NB4 (cell line): ENCODE measurements around the gene ZFYVE16.

Experiments
- POLR2A ChIP-seq: IDR thresholded peaks from 2 replicates; pipeline ENCODE4 v1.6.1; 2011; ENCODE audit warnings: mild to moderate bottlenecking; ENCODE audit not compliant: insufficient read length; ENCODE audit errors: extremely low read depth
- TF ChIP-seq, protein P1 (sequence below): IDR thresholded peaks from one replicate; pipeline ENCODE4 v1.5.1; 2012; ENCODE audit warnings: low read depth, low read length
- TF ChIP-seq, protein P2 (sequence below): IDR thresholded peaks from 2 replicates; pipeline ENCODE4 v1.6.1; 2011; ENCODE audit warnings: low read depth, low read length

- no peak for TF ChIP-seq POLR2A
- TF ChIP-seq, protein P1, sequence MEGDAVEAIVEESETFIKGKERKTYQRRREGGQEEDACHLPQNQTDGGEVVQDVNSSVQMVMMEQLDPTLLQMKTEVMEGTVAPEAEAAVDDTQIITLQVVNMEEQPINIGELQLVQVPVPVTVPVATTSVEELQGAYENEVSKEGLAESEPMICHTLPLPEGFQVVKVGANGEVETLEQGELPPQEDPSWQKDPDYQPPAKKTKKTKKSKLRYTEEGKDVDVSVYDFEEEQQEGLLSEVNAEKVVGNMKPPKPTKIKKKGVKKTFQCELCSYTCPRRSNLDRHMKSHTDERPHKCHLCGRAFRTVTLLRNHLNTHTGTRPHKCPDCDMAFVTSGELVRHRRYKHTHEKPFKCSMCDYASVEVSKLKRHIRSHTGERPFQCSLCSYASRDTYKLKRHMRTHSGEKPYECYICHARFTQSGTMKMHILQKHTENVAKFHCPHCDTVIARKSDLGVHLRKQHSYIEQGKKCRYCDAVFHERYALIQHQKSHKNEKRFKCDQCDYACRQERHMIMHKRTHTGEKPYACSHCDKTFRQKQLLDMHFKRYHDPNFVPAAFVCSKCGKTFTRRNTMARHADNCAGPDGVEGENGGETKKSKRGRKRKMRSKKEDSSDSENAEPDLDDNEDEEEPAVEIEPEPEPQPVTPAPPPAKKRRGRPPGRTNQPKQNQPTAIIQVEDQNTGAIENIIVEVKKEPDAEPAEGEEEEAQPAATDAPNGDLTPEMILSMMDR: no peak
- TF ChIP-seq, protein P2, sequence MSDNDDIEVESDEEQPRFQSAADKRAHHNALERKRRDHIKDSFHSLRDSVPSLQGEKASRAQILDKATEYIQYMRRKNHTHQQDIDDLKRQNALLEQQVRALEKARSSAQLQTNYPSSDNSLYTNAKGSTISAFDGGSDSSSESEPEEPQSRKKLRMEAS: no peak
Measured at GRCh38 chr5:80504833-80505232, 97.0 kb downstream of the ZFYVE16 start.
